ENCODE results near the gene ARHGEF17.

DNA sequence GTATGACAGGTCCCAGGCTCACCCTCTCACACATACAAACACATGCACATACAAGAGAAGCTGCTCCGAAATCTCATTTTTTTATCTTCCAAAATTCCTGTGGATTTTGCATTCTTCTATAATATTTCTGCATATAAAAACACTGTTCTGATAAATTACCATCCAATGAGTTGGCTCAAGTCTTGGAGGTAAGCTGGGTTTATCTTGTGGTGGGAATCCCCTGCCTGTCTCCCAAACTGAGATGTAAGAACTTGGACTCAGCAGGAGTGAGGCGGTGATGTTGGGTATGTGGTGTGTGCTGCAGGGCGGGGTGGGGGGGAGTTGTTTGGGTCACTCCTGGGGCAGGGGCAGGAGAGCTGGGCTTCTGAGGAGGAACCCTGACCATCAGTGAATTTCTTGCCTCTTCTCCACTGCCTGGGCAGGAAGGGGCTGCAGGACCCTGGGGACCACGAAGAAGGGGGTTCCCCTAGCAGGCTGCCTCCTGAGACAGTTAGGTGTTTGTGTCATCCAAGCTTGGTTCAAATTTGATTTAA lies 42.7 kb upstream of the ARHGEF17 start:
- TF ChIP-seq, protein P1, sequence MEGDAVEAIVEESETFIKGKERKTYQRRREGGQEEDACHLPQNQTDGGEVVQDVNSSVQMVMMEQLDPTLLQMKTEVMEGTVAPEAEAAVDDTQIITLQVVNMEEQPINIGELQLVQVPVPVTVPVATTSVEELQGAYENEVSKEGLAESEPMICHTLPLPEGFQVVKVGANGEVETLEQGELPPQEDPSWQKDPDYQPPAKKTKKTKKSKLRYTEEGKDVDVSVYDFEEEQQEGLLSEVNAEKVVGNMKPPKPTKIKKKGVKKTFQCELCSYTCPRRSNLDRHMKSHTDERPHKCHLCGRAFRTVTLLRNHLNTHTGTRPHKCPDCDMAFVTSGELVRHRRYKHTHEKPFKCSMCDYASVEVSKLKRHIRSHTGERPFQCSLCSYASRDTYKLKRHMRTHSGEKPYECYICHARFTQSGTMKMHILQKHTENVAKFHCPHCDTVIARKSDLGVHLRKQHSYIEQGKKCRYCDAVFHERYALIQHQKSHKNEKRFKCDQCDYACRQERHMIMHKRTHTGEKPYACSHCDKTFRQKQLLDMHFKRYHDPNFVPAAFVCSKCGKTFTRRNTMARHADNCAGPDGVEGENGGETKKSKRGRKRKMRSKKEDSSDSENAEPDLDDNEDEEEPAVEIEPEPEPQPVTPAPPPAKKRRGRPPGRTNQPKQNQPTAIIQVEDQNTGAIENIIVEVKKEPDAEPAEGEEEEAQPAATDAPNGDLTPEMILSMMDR (conservative IDR thresholded peaks at IDR 0.05) = no peak
- no peak for TF ChIP-seq ZFX (IDR thresholded peaks at IDR 0.05)

All from C4-2B (cell line).